Measurements from ENCODE around the gene EPO. TPM values are rescaled to one million over a fixed set of nuclear protein-coding genes. Genes with fewer than 3 reads are reported as not detected.
A peak's percentile ranks its signal among the peaks of the same experiment; 100 is the strongest.

Gene EPO
- total and polyA plus RNA-seq, 2 of the 8 experiments (the other 6 are each of a cell fraction or from before 2014, with no cell fraction given) = 0.42 to 0.95 TPM

DNA sequence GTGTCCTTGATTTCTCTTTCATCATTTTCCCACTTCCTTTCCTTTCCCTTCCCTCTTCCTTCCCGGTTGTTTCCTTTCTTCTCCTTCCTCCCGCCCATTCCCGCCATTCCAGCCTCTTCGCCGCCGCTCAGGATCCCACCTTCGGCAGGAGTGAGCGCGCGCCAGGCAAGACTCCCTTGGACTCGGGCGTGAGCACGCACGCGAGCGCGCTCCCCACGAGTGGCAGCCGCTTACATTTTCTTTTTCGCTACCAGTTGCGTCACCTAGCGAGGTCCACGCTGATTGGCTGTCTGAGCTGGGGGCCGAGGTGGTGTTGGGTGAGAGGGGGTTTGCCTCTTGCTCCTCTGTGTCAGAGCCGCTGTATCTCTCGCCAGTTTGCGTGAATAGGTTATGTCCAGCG lies 24.9 kb downstream of the EPO start (continued):
- TF ChIP-seq SAP30 (IDR thresholded peaks at IDR 0.05; ENCODE audit: insufficient read depth, insufficient replicate concordance, low read length) (no peak), CHD1 (IDR thresholded peaks at IDR 0.05; ENCODE audit: low read depth, low read length) (no peak), GABPA (IDR thresholded peaks at IDR 0.05; ENCODE audit: borderline replicate concordance, insufficient read depth, low read length) (no peak), SP1 (IDR thresholded peaks at IDR 0.05; ENCODE audit: low read depth, low read length) (no peak), CREB1 (IDR thresholded peaks at IDR 0.05) (0 out of 2 replicates have a peak, but pooled peaks have one; percentile 39), BCL11A (IDR thresholded peaks at IDR 0.05; ENCODE audit: low read depth in 2 of 2, low read length in 2 of 2) (no peak), KDM4A (IDR thresholded peaks at IDR 0.05; ENCODE audit: low read depth, low read length, severe bottlenecking) (no peak), PHF8 (conservative IDR thresholded peaks at IDR 0.05; ENCODE audit: low read depth, low read length) (no peak), TCF12 (IDR thresholded peaks at IDR 0.05; ENCODE audit: low read depth, low read length) (no peak), HDAC2 (IDR thresholded peaks at IDR 0.05; ENCODE audit: borderline replicate concordance in 1 of 2, low read depth in 2 of 2, low read length in 2 of 2) (0 out of 4 replicates have a peak, but pooled peaks of 1 of the 2 experiments have one; percentile 51), SUZ12 (IDR thresholded peaks at IDR 0.05; ENCODE audit: low read length) (no peak), CEBPB (IDR thresholded peaks at IDR 0.05; ENCODE audit: low read depth, low read length) (peak; percentile 67), GTF2F1 (IDR thresholded peaks at IDR 0.05; ENCODE audit: borderline replicate concordance, low read depth, low read length) (no peak), TAF7 (optimal IDR thresholded peaks at IDR 0.05; ENCODE audit: borderline replicate concordance, low read depth, low read length) (no peak), SP2 (IDR thresholded peaks at IDR 0.05; ENCODE audit: low read length) (no peak)
- TF ChIP-seq, protein P1, sequence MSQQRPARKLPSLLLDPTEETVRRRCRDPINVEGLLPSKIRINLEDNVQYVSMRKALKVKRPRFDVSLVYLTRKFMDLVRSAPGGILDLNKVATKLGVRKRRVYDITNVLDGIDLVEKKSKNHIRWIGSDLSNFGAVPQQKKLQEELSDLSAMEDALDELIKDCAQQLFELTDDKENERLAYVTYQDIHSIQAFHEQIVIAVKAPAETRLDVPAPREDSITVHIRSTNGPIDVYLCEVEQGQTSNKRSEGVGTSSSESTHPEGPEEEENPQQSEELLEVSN (IDR thresholded peaks at IDR 0.05) = 0 out of 2 replicates have a peak, but pooled peaks have one; percentile 7
- TF ChIP-seq, protein P2, sequence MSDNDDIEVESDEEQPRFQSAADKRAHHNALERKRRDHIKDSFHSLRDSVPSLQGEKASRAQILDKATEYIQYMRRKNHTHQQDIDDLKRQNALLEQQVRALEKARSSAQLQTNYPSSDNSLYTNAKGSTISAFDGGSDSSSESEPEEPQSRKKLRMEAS (IDR thresholded peaks at IDR 0.05) = no peak

Data from H1 (cell line).